Natural killer cell (primary cell): Measurements from ENCODE around the gene DCAF11. TPM values are rescaled to one million over a fixed set of nuclear protein-coding genes. Genes with fewer than 3 reads are reported as not detected.
A peak's percentile ranks its signal among the peaks of the same experiment; 100 is the strongest.

ENCODE experiments used
- ATAC-seq, 3 donors: fragments of 150-1000 bp in 2 of 3; fragments of 200-7000 bp in 1 of 3; cut with Tn5 transposase; 1 replicate in 1 of 3; 2 replicates in 2 of 3; pipeline ENCODE4 v1.10.0; 2021; ENCODE audit warnings: mild to moderate bottlenecking in 2 of 3, moderate library complexity in 2 of 3
- DNase-seq, 2 donors: peaks; one replicate each; pipeline versions ENCODE4 v3.0.0 to v3.0.0-alpha.2; 2013 to 2021; ENCODE audit warnings: mixed read lengths in 1 of 2
- H3K27ac ChIP-seq: one replicate; pipeline ENCODE4 v1.5.1; 2013; ENCODE audit warnings: mild to moderate bottlenecking, low read length
- H3K27me3 ChIP-seq: one replicate; pipeline ENCODE4 v1.6.1; 2013; ENCODE audit warnings: low read length; ENCODE audit not compliant: control insufficient read depth, insufficient read depth
- H3K36me3 ChIP-seq: one replicate; pipeline ENCODE4 v1.6.1; 2013; ENCODE audit warnings: low read length; ENCODE audit not compliant: control insufficient read depth, insufficient read depth
- H3K4me1 ChIP-seq: one replicate; pipeline ENCODE4 v1.6.1; 2013; ENCODE audit warnings: low read length; ENCODE audit not compliant: control insufficient read depth, insufficient read depth
- H3K4me3 ChIP-seq: one replicate; pipeline ENCODE4 v1.5.1; 2013; ENCODE audit warnings: low read length
- H3K9me3 ChIP-seq: one replicate; pipeline ENCODE4 v1.6.1; 2013; ENCODE audit warnings: low read length; ENCODE audit not compliant: control insufficient read depth, insufficient read depth
- H3K27ac Mint-ChIP-seq, 2 donors: one replicate each; pipeline ENCODE4 v1.8.0; 2022; ENCODE audit warnings: mild to moderate bottlenecking in 2 of 2, mixed read lengths in 2 of 2, moderate library complexity in 1 of 2
- H3K27me3 Mint-ChIP-seq, 2 donors: one replicate each; pipeline ENCODE4 v1.8.0; 2022; ENCODE audit warnings: low read depth in 2 of 2, mixed read lengths in 2 of 2
- H3K36me3 Mint-ChIP-seq: one replicate; pipeline ENCODE4 v1.8.0; 2022; ENCODE audit warnings: mixed read lengths
- H3K4me1 Mint-ChIP-seq, 2 donors: one replicate each; pipeline ENCODE4 v1.8.0; 2022; ENCODE audit warnings: mixed read lengths in 2 of 2
- H3K4me3 Mint-ChIP-seq: one replicate; pipeline ENCODE4 v1.8.0; 2022; ENCODE audit warnings: mild to moderate bottlenecking, moderate library complexity, mixed read lengths
- H3K9me3 Mint-ChIP-seq, 2 donors: one replicate each; pipeline ENCODE4 v1.8.0; 2022; ENCODE audit warnings: mixed read lengths in 2 of 2
- WGBS: methylation state at CpG from one replicate; pipeline ENCODE4 v1.1.7; 2013; ENCODE audit warnings: missing lambda C conversion rate; ENCODE audit not compliant: insufficient coverage; 5-methylcytosine and 5-hydroxymethylcytosine counted together
- intact Hi-C: fragments of 100-400 bp; cut with micrococcal nuclease; formaldehyde crosslinking; loops from one replicate; pipeline ENCODE4 v1.14.2; 2022
- total RNA-seq, 4 donors: library from RNA; stranded (reverse); fragments of 120-200 nt in 1 of 4; gene quantifications; one replicate each; pipeline versions ENCODE4 v1.2.3 to v1.2.4, GENCODE V29; 2013 to 2022
- TF ChIP-seq, protein P1 (sequence below): fragments of 200-600 bp; IDR thresholded peaks from one replicate; pipeline ENCODE4 v1.8.0; 2022; ENCODE audit warnings: antibody characterized with exemption

DCAF11 gene
- total RNA-seq, 3 donors from 2014 or later (not counting 1 experiment from before 2014, with no cell fraction given) = 77.5 to 99.3 (median 96.3) TPM

DNA sequence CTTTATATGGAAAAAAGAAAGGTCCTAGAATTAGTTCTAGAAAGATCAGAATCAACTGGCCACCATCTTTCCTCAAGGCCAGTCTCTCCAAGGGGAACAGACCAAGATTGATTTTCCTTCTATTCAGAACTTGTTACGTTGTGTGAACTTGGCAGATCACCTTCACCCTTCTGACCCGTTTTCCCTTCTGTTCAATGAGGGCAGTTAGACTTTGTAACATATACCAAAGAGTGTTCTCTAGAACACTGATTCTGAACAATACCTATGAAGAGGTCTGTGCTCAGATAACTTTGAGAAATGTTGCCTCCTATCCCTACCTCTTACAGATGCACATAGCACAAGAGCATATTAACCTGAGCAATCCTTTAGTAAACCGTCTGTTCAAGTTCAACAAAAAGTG lies 31.1 kb upstream of the DCAF11 start:
- intact Hi-C loops = no loop called here
- ATAC-seq (no peak), DNase-seq (no peak)
- Mint-ChIP-seq H3K9me3 (no peaks in the 10 kb centered on the region), H3K4me3 (peak overlapping the region; percentile 56), H3K36me3 (no peaks in the 10 kb centered on the region), H3K27me3 (no peaks in the 10 kb centered on the region), H3K27ac (peak overlapping the region in 1 of 2 donors; percentile 7), H3K4me1 (peaks cover 14 to 20% of the 10 kb centered on the region in 2 donors)
- no peaks in the 10 kb centered on the region for H3K27me3 ChIP-seq
- H3K9me3 ChIP-seq = no peaks in the 10 kb centered on the region
- 98% methylated on average over 3 of the region's 3 CpGs for WGBS
- no peaks in the 10 kb centered on the region for H3K36me3 ChIP-seq
- H3K4me1 ChIP-seq = peaks cover 15% of the 10 kb centered on the region
- H3K4me3 ChIP-seq = no peak overlapping the region
- H3K27ac ChIP-seq = no peak overlapping the region
- TF ChIP-seq, protein P1, sequence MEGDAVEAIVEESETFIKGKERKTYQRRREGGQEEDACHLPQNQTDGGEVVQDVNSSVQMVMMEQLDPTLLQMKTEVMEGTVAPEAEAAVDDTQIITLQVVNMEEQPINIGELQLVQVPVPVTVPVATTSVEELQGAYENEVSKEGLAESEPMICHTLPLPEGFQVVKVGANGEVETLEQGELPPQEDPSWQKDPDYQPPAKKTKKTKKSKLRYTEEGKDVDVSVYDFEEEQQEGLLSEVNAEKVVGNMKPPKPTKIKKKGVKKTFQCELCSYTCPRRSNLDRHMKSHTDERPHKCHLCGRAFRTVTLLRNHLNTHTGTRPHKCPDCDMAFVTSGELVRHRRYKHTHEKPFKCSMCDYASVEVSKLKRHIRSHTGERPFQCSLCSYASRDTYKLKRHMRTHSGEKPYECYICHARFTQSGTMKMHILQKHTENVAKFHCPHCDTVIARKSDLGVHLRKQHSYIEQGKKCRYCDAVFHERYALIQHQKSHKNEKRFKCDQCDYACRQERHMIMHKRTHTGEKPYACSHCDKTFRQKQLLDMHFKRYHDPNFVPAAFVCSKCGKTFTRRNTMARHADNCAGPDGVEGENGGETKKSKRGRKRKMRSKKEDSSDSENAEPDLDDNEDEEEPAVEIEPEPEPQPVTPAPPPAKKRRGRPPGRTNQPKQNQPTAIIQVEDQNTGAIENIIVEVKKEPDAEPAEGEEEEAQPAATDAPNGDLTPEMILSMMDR = no peak

DNA sequence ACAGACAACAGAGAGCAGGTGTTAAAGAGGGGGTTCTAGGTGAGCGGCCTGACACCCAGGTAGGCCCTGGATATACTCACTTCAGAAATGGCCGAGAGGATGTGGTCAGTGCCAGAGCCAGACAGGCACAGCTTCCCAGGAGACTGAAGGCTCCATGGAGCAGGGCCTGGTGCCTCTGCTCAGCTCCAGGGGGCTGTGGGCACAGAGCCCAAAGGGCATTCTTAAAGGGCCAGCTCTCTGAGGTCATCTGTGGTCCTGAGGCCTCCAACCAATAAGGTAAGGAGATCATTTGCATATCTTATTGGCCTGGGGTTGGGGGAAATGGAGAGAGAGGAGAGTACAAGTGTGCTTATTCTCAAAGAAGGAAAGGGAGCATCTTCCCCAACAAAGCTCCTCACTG lies 30.1 kb upstream of the DCAF11 start:
- TF ChIP-seq, protein P1 = no peak
- 98% methylated on average over 2 of the region's 2 CpGs for WGBS
- peaks cover 14 to 20% of the 10 kb centered on the region in 2 donors for H3K4me1 Mint-ChIP-seq

DNA sequence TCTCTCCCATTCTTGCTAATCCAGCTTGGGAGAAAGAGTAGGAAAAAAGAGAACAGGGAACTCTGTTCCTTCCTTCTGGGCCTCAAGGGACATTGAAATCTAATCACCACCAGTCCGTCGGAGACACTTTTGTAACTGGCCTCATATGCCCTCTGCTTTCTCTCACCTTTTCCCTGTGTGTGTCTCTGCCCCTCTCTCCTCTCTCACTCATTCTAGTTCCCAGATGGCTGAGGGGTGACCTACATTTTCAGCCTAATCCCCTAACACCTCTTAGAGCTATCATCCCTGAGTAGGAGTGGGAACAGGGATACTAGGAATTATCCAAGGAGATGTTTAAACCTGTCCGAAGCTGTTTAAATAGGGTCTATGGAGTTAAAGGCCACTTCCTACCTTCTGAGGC lies 29.4 kb upstream of the DCAF11 start:
- Mint-ChIP-seq H3K4me3 (no peak overlapping the region), H3K9me3 (no peaks in the 10 kb centered on the region), H3K4me1 (peaks cover 12 to 18% of the 10 kb centered on the region in 2 donors), H3K27ac (no peak overlapping the region), H3K36me3 (no peaks in the 10 kb centered on the region), H3K27me3 (no peaks in the 10 kb centered on the region)
- no peaks in the 10 kb centered on the region for H3K27me3 ChIP-seq
- H3K27ac ChIP-seq = no peak overlapping the region
- no peak for ATAC-seq
- 91% methylated on average over 2 of the region's 3 CpGs for WGBS
- H3K36me3 ChIP-seq = no peaks in the 10 kb centered on the region
- H3K4me1 ChIP-seq = peaks cover 16% of the 10 kb centered on the region
- no peaks in the 10 kb centered on the region for H3K9me3 ChIP-seq
- TF ChIP-seq, protein P1 = no peak
- no peak overlapping the region for H3K4me3 ChIP-seq
- DNase-seq = no peak
- intact Hi-C loops = no loop called here

More for the DNA sequence above, 30.1 kb upstream of the DCAF11 start:
- DNase-seq (no peak), ATAC-seq (no peak)
- Mint-ChIP-seq H3K27me3 (no peaks in the 10 kb centered on the region), H3K36me3 (no peaks in the 10 kb centered on the region), H3K9me3 (no peaks in the 10 kb centered on the region), H3K27ac (no peak overlapping the region), H3K4me3 (no peak overlapping the region)
- Histone ChIP-seq H3K27me3 (no peaks in the 10 kb centered on the region), H3K27ac (no peak overlapping the region), H3K4me3 (no peak overlapping the region), H3K36me3 (no peaks in the 10 kb centered on the region), H3K4me1 (peaks cover 15% of the 10 kb centered on the region), H3K9me3 (no peaks in the 10 kb centered on the region)
- intact Hi-C loops = no loop called here
